GM08714 (cell line): ENCODE data around the gene DNM3.

Source experiments
- H3K4me3 ChIP-seq: fragments of 200-500 bp; sonication (Bioruptor generic); 2 replicates; pipeline ENCODE4 v1.5.1; 2014; ENCODE audit warnings: mild to moderate bottlenecking, low read length, inconsistent platforms
- ZNF274 ChIP-seq: IDR thresholded peaks from 2 replicates; pipeline ENCODE4 v1.6.1; 2012; ENCODE audit warnings: mild to moderate bottlenecking, low read depth, low read length

Gene DNM3

GRCh38 chr1:172117800-172118199, 276.5 kb downstream of the DNM3 start:
- no peak for TF ChIP-seq ZNF274
- H3K4me3 ChIP-seq: no peak overlapping the region

DNA sequence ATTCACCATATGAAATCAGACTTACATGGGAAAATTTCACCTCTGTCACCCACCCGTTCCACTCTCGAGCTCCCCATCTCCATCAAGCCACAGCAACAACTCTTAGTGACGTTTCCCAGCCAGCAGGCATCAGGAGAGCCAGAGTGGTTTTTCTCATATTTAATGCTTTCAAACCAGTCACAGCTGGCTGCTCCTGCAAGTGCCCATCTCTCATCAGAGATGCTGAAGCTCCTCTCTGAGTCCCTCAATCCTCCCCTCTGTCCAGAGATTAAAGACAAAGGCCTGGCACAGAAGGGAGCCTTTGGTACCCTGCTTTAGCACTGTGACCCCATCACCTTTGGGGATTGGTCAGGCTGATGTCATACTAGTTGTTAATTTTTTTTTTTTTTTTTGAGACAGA, 277.3 kb downstream of the DNM3 start:
- no peak overlapping the region for H3K4me3 ChIP-seq
- no peak for TF ChIP-seq ZNF274

DNA sequence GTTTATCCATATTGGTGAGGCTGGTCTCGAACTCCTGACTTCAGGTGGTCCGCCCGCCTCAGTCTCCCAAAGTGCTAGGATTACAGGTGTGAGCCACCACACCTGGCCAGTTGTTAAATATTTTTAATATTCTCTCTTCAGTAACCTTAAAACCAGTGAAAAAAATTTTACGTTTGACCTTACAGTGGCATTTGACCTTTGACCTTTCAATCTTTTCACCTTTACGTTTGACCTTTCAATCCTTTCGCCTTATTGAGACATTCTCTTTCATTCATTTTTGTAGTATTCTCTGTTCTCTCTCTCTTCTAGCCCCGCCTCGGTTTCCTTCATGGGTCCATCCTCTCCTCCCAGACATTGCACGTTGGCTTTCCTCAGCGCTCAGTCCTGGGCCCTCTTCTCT, 277.9 kb downstream of the DNM3 start:
- TF ChIP-seq ZNF274: no peak
- no peak overlapping the region for H3K4me3 ChIP-seq

- TF ChIP-seq ZNF274: no peak
- H3K4me3 ChIP-seq: no peak overlapping the region
Measured at GRCh38 chr1:172120381-172120780, 279.1 kb downstream of the DNM3 start.

- no peak overlapping the region for H3K4me3 ChIP-seq
- TF ChIP-seq ZNF274: no peak
Measured at GRCh38 chr1:172121081-172121717, 279.9 kb downstream of the DNM3 start.

DNA sequence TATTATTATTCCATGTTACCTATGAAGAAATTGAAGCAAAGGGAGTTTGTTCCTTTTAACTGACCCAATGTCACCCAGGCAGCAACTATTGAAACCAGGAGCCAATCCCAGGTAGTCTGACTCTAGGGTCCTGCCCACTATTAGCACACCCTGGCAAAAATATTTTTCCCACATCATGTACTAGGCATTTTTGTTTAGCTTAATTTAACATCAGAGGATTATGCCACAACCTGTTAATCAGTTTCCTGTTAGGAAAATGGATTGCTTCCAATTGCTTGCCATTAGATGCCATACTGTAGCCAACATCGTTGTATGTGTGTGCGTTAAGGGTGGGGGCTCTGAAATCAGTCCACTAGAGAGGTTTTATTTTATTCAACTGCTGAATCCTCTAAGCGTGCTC, 281.1 kb downstream of the DNM3 start:
- no peak for TF ChIP-seq ZNF274
- H3K4me3 ChIP-seq: no peak overlapping the region

DNA sequence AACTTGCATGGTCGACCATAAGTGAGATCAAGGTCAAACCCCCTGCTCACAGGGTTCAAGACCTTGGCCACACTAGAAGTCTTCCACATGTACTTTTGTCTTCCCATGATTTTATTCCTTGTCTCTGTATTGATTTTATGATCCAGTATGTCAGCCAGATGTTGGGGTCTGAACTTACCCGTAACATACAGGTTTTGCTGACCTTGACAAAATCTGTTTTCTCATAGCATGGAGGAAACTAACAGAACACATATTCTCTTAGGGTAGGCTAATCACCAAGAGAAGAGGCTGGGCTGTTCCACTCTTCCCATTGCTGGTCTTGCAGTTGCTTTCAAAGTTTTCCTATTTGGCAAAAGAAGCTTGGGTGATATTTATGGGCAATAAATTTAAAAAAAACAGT, 284.0 kb downstream of the DNM3 start:
- no peak for TF ChIP-seq ZNF274
- H3K4me3 ChIP-seq: no peak overlapping the region

GRCh38 chr1:172125812-172126430, 284.6 kb downstream of the DNM3 start:
- no peak for TF ChIP-seq ZNF274
- no peak overlapping the region for H3K4me3 ChIP-seq

- no peak overlapping the region for H3K4me3 ChIP-seq
Measured at GRCh38 chr1:172132836-172133235, 291.5 kb downstream of the DNM3 start.

DNA sequence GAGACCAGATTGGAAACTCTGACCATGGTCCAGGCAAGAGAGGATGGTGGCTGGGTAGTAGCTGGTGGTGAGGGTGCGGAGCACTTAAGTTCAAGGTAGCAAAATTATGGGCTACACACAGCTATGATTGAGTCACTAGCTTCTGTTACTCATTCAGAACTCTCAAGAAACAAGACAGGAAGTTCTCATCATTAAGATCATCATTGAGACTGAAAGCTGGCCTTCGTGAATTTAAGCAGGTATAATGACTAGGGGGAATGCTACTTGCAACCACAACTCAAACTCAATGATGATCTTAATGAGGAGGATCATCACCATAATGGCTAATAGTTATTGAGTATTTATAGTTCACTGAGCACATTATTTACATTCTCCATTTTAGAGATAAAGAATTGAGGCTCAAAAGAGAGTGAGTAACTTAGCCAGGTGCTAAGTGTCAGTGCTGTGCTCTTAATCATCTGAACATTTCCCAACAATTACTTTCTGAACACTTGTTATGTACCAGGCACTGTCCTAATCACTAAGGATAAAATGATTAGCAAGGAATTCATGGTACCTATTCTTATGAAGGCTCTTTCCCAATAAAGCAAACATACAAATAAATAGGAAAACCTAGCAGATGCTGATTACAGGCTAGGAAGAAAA, 292.9 kb downstream of the DNM3 start:
- no peak overlapping the region for H3K4me3 ChIP-seq
- TF ChIP-seq ZNF274: no peak

More at GRCh38 chr1:172132836-172133235, 291.5 kb downstream of the DNM3 start:
- no peak for TF ChIP-seq ZNF274

DNA sequence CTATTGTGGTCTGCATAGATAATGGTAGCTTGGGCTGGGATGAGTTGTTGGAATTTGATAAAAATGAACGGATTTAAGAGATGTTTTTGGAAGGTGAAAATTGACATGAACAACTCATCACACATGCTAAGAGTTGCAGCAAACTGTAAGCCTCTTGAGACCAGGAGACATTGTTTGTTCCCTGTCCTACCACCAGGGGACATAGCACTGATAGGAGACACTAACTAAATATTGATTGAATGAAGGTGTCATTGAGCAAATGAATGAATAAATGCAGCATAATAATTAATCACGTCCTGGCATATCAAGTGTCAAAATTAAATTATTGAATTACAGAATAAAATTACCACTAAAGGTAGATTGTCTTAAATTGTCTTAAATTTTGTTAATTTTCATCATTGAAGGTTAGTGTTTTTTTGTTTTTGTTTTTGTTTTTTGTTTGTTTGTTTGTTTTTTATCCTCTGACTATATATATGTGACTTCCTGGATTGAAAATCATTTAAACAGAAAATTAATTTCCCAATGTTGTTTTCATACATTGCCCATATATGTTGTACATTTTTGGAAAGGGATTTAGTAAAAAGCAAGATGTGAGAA, 293.9 kb downstream of the DNM3 start:
- no peak overlapping the region for H3K4me3 ChIP-seq
- TF ChIP-seq ZNF274: no peak

- H3K4me3 ChIP-seq: no peak overlapping the region
- no peak for TF ChIP-seq ZNF274
Measured at GRCh38 chr1:172135978-172136610, 294.8 kb downstream of the DNM3 start.

DNA sequence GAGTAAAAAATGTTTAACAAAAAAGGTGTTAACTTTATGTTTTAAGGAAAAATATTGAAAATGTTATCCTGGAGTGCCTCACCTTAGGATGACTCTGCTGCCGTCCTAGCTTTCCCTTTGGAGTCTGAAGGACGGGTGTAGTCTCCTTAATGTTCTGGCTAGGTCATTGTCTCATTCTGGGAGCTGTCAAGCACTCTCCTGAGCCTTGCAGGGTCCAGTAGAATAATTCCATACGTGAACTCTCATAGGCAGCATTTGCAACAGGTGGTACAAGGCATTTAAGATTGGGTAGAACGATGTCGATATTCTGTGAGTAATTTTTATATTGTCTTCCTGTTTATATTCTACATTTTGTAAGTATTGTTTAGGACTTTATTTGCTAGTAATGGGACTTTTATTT, 295.6 kb downstream of the DNM3 start:
- no peak for TF ChIP-seq ZNF274
- H3K4me3 ChIP-seq: no peak overlapping the region

DNA sequence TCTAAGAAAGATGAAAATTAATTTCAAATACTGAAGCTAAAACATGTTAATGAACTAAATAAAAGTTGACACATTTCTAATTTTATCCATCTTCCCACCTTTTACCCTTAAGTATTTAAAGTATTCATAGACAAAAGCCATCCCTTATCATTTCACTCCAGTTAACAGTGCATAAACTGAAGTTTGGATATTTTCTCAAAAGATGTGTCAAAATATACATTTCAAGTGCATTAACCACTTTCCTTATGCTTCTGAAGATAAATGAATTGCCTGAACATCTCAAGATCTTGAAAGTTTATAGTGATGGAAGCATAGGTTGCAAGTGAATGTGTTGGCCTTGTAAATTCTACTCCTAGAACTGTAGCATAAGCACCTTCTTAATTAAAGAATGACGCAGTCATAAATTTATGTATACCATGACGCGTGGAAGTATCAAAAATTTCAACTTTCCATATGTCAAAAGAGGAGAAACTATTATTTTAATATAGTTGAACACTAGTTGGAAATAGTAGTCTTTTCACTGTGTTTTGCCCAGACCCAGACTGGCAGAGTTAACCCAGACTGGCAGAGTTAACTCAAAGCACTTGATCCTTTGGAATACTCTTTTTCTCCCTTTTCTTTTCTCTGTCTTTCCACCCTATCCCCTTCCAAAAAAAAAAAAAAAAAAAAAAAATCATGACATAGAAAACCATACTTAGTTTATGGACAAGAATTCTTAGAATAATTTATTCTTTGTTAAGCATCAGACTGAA, 296.6 kb downstream of the DNM3 start:
- H3K4me3 ChIP-seq: no peak overlapping the region
- TF ChIP-seq ZNF274: no peak
